HG02678 (cell line): Measurements from ENCODE around the gene PRAMEF15.
"Not testable (repeated sequence)": the region's sequence is repeated elsewhere in the genome, so short reads cannot be mapped to it uniquely, and the experiment has no call there.

Experiments used
- ATAC-seq: cut with Tn5 transposase; IDR thresholded peaks from one replicate; pipeline ENCODE4 v1.9.1; 2021; ENCODE audit warnings: mild to moderate bottlenecking, moderate library complexity; ENCODE audit not compliant: unreplicated experiment

PRAMEF15 gene

DNA sequence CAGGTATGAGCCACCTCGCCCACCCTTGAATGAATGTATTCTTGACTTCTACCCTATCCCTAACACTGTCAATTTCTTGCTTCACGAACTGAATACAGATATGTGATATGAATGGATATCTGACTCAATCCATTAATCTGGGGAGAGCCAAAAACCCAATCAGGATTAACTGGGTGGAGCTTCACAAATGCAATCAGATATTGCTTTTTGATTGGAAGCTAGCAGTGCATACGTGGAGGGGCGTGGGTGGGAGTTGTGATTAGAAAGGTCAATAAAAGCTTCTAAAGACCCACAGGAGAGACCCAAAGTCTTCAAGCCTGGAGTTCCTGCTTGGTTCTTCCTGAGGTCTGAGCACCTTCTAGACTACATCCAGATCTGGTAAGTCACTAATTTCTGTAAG, at the start of gene PRAMEF15:
Gene PRAMEF15, plus strand, starts transcription at position 301 of the 400 bp plus-strand sequence. CDS start 2,827 bp downstream, outside the sequence.
- not testable (repeated sequence) for ATAC-seq

DNA sequence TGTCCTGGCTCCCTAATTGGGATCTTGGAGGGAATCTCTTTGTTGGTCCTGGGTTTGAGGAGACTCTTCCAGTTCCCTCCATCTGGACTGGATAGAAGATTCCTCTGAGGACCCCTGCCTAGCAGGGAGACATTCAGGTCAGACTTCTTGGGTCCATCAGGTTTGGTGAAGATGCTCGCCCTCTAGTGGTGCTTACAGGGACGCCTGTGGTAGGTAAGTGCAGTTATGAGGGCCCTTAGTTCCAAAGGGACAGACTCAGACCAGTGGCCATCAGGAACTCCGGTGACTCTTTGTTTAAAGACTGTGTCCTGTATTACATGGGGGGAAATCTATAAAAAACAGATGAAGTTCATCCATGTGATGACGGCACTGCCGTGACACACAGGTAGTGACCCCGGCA, 38.4 kb upstream of the PRAMEF15 start:
- not testable (repeated sequence) for ATAC-seq

DNA sequence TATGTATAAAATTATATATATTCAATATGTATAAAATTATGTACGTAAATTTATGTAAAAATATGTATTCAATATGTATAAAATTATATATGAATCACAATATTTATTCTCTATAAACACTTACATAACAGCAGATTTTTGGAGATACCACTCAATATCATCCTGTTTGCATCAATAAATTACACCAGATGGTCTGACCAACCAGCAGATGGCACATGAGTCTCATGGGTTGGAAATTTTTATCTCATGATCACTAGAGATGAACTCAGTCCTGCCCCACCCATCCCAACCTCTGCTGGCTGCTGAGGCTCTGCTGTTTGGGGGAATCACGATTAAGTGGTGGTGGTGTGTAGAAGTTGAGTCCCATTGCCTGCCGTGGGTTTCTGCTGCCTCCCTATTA, 35.8 kb upstream of the PRAMEF15 start:
- not testable (repeated sequence) for ATAC-seq

DNA sequence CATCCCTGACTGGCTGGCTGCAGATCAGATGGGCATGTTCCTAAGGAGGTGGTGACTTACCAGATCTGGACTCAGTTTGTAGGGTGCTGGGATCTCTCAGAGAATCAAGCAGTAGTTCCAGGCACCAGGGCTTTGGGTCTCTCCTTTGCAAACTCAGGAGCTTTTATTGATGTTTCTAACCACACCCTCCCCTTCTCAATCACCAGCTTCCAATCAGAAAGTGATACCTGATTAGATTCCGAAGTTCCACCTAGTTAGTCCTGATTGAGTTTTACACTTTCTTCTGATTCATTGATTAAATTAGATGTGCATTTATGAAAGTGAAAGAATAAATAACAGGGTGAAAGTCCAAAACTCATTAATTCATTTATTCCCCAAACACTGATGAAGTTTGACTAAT, 30.3 kb upstream of the PRAMEF15 start, which contains the start of gene PRAMEF8:
Gene PRAMEF8, minus strand, starts transcription at position 101 of the 400 bp plus-strand sequence. CDS start 1,046 bp downstream, outside the sequence.
- ATAC-seq = not testable (repeated sequence)

DNA sequence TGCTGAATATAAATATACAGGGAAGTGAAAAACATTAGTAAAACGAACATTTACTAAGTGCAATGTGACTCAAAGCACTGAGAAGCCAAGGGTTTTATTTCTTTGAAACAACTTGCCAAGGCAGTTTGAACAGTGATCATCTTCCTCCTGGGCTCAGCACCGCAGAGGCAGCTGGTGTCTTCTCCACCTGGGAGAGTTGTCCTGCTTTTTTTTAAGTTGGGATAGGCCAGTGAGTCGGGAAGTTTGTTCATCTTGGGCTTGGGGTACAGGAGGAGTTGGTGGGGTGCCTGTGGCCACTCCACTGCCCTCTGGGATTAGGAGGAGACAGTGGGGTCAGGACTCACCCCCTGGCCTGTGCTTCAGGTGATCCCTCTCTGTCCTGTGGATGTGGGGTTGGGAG, 26.4 kb upstream of the PRAMEF15 start:
- not testable (repeated sequence) for ATAC-seq

DNA sequence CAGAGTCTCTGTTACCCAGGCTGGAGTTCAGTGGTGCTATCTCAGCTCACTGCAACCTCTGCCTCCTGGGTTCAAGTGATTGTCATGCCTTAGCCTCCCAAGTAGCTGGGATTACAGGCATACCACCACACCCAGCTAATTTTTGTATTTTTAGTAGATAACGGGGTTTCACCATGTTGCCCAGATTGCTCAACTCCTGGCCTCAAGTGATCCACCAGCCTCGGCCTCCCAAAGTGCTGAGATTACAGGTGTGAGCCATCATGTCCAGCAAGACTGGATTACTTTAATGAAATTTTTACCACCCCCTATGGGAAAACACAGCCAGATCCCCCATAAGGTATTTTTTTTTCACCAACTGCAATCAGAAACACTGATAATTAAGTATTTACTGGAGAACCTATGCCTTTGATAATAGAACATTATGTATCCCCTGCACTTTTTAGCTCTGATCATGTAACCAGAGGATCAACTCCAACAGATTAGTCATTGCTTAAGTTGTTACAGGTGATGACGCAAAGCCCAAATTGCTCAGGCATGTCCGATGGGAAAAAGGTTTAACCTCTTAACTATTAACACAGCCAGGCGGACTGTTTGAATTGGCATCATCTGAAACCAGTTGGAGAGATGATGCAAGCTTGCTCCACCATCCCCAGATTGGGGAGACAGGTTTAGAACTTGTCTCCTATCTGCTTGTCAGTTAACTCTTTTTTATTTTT, 18.0 kb upstream of the PRAMEF15 start:
- ATAC-seq = not testable (repeated sequence)

DNA sequence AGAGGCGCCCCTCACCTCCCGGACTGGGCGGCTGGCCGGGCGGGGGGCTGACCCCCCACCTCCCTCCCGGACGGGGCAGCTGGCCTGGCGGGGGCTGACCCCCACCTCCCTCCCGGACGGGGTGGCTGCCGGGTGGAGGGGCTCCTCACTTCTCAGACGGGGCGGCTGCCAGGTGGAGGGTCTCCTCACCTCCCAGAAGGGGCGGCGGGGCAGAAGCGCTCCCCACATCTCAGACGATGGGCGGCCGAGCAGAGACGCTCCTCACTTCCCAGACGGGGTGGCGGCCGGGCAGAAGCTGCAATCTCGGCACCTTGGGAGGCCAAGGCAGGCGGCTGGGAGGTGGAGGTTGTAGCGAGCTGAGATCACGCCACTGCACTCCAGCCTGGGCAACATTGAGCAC, 16.7 kb upstream of the PRAMEF15 start:
- not testable (repeated sequence) for ATAC-seq

DNA sequence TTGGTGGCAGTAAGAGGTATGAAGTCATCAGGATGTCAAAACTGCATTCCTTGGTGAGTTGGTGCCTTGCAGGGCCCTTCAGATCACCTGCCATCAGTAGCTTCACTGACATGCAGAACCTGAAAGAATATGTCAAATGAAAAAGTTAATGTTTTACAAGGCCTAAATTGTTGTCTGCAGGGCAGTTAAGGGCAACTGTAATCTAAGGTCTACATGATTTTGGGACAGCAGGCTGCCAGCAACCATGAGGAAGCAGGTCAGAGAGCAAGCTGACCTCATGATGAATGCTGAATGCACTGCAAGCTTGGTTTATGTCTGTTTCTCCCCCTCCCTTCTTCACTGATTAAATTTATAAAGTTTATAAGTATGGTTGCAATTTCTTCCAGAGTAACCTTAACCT, 13.2 kb upstream of the PRAMEF15 start:
- not testable (repeated sequence) for ATAC-seq

DNA sequence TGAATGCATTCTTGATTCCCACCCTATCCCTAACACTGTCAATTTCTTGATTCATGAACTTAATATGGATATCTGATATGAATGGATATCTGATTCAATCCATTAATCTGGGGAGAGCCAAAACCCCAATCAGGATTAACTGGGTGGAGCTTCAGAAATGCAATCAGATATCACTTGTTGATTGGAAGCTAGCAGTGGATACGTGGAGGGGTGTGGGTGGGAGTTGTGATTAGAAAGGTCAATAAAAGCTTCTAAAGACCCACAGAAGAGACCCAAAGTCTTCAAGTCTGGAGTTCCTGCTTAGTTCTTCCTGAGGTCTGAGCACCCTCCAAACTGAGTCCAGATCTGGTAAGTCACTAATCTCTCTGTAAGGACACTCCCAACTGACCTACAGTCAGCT, 12.1 kb upstream of the PRAMEF15 start, which contains the start of gene PRAMEF33:
Gene PRAMEF33, plus strand, starts transcription at position 301 of the 400 bp plus-strand sequence. CDS start 2,416 bp downstream, outside the sequence.
- not testable (repeated sequence) for ATAC-seq

DNA sequence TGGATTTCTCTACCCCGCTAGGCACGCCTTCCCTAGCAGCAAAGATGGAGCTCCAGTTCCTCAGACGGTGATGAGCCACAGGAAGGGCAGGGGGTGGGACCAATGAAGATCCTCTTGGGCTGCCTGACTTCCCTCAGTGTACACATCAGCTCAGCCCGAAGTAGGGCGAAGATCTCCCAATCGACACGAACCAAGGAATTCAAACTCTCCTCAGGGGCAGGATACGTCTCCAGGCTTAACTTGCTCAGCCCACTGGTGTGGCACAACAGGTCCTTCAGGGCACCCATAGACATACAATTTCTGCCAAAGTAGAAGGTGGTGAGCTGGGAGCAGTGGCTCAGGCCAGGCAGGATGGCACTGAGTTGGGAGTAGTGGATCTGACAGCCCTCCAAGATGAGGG, 27.1 kb downstream of the PRAMEF15 start:
- ATAC-seq = not testable (repeated sequence)

DNA sequence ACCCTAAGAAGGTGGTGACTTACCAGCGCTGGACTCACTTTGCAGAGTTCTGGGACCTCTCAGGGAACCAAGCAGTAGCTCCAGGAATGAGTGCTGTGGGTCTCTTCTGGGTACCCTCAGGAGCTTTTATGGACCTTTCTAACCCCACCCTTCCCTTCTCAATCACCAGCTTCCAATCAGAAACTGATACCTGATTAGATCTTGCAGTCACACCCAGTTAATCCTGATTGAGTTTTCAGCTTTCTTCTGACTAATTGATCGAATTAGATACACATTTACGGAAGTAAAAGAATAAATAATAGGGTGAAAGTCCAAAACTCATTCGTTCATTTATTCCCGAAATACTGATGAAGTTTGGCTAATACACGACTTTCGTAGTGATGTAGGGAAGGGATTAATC, 31.7 kb downstream of the PRAMEF15 start, which contains the start of gene PRAMEF14:
Gene PRAMEF14, minus strand, starts transcription at position 101 of the 400 bp plus-strand sequence. CDS start 1,820 bp downstream, outside the sequence.
- not testable (repeated sequence) for ATAC-seq

DNA sequence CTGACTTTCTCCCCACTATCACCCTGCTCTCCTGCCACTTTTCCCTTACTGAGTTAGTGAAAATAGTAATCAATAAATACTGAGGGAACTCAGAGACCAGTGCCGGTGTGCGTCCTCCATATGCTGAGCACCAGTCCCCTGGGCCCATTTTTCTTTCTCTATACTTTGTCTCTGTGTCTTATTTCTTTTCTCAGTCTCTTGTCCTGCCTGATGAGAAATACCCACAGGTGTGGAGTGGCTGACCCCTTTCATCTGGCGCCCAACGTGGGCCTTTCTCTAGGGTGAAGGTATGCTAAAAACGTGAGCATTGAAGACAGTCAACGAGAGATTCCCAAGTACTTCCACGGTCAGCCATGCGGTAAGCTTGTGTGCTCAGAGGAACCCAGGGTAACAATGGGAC, 38.1 kb downstream of the PRAMEF15 start:
- not testable (repeated sequence) for ATAC-seq

DNA sequence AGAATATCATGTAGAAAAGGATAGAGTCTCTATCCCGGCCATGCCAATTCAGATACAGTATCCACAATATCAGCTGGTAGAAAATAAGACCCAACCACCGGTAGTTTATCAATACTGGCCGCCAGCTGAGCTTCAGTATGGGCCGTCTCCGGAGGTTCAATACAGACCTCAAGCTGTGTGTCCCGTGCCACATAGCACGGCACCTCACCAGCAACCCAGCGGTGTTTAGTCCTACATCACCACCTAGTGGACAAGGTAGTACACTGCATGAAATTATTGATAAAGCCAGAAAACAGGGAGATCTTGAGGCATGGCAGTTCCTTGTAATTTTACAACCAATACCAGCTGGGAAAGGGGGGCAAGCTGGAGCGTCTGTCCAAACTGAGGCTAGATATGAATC, 39.1 kb downstream of the PRAMEF15 start:
- not testable (repeated sequence) for ATAC-seq

DNA sequence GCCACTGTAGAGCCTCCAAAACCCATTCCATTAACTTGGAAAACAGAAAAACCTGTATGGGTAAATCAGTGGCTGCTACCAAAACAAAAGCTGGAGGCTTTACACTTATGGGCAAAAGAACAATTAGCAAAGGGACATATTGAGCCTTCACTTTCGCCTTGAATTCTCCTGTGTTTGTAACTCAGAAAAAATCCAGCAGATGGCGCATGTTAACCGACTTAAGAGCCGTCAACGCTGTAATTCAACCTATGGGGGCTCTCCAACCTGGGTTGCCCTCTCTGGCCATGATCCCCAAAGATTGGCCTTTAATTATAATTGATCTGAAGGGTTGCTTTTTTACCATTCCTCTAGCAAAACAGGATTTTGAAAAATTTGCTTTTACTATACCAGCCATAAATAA, 41.4 kb downstream of the PRAMEF15 start:
- not testable (repeated sequence) for ATAC-seq

DNA sequence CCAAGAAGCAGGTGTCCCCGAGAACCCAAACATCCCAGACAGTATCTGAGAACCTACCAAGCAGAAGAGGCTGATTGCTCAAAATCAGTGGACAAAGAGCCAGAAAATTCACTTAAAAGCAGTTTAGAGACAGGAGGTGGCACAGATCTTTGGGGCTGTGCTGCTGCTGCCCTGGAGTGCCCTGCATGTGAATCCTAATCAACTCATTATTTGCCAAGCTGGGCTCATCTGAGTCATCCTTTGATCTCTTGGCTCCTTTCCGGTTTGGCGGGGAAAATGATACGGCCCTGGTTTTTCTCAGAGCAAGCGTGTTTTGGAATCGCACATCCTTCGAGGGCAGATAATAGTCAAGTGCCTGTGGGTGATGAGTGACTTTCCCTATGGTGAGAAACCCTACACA, 47.0 kb downstream of the PRAMEF15 start:
- not testable (repeated sequence) for ATAC-seq

DNA sequence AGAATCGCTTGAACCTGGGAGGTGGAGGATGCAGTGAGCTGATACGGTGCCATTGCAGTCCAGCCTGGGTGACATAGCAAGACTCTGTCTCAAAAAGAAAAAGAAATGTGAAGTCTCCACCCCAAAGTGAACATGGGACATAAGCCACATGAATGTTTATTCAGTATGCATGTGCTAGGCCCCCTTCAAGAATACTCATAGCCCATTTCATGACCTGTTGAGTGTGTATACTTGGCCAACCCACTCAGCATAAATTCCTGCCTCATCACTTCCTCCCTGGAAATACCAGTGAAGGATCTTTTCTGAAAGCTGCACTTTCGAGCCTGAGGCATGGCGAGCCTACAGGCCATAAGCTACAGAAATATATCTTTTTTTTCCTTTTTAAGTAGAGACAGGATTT, 49.5 kb downstream of the PRAMEF15 start:
- ATAC-seq = not testable (repeated sequence)

DNA sequence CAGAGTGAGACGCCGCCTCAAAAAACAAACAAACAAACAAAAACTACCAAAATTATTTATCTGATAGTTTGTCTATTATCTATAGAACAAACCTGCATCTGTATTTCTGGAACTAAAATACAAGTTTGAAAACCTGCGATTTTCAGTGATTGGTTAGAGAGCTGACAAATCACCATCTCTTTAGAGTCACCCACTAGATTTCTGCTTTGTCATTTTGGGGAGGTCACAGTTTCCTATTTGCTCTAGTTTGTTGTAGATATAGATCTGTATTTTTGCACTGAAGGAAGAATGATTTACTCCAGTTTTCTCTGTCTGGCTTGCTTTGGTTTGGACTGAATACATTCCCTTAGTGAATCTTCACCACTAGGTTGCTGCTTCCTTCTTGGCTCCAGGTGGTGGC, 51.2 kb downstream of the PRAMEF15 start:
- not testable (repeated sequence) for ATAC-seq

DNA sequence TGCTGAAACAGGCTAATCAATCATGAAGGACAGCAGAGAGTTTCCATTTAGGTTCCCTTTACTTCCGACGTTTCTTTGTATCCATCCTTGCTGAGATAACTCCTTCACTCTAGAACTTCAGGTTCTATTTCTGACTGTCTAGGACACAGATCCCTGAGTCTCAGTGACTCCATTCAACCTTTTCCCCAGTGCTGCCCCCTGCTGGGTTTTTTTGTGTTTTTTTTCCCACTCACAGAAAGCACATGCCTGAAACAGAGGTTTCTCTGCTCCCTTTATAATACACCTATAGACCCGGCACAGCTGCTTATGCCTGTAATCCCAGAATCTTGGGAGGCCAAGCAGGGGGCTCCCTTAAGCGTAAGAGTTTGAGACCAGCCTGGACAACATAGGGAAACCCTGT, 53.2 kb downstream of the PRAMEF15 start:
- ATAC-seq = not testable (repeated sequence)
